HG03378 (cell line): Measurements from ENCODE around the gene NID2.

Experiments
- ATAC-seq: cut with Tn5 transposase; IDR thresholded peaks from one replicate; pipeline ENCODE4 v1.9.1; 2021; ENCODE audit warnings: mild to moderate bottlenecking, moderate library complexity; ENCODE audit not compliant: unreplicated experiment

The NID2 gene

GRCh38 chr14:52007637-52008036, 61.2 kb downstream of the NID2 start:
- ATAC-seq, result no peak

GRCh38 chr14:52007211-52007610, 61.6 kb downstream of the NID2 start:
- ATAC-seq, result no peak

- ATAC-seq, result no peak
Measured at GRCh38 chr14:52006361-52006760, 62.5 kb downstream of the NID2 start.

- no peak for ATAC-seq
Measured at GRCh38 chr14:52005625-52006024, 63.2 kb downstream of the NID2 start.

GRCh38 chr14:52003324-52003723, 65.5 kb downstream of the NID2 start:
- no peak for ATAC-seq

- no peak for ATAC-seq
Measured at GRCh38 chr14:52002542-52002941, 66.3 kb downstream of the NID2 start.

- no peak for ATAC-seq
Measured at GRCh38 chr14:52000696-52001095, 68.2 kb downstream of the NID2 start.

GRCh38 chr14:52000019-52000582, 68.8 kb downstream of the NID2 start:
- no peak for ATAC-seq

GRCh38 chr14:51999084-51999483, 69.8 kb downstream of the NID2 start:
- ATAC-seq, result no peak

GRCh38 chr14:51998348-51998747, 70.5 kb downstream of the NID2 start:
- no peak for ATAC-seq

GRCh38 chr14:51996148-51996746, 72.6 kb downstream of the NID2 start:
- ATAC-seq, result no peak

- no peak for ATAC-seq
Measured at GRCh38 chr14:51993285-51993920, 75.5 kb downstream of the NID2 start.

GRCh38 chr14:51990488-51990887, 78.4 kb downstream of the NID2 start:
- no peak for ATAC-seq

- ATAC-seq, result peak; percentile 90
Measured at GRCh38 chr14:51989293-51990234, 79.3 kb downstream of the NID2 start, which contains the start of gene RTRAF. TSS of gene RTRAF (plus strand) at chr14:51989546. CDS start at chr14:51989640, 94 bp downstream.

GRCh38 chr14:51988221-51988620, 80.6 kb downstream of the NID2 start:
- ATAC-seq, result no peak

- ATAC-seq, result peak; percentile 60
Measured at GRCh38 chr14:51981218-51981854, 87.5 kb downstream of the NID2 start.

- no peak for ATAC-seq
Measured at GRCh38 chr14:51979088-51979709, 89.7 kb downstream of the NID2 start.

GRCh38 chr14:51978681-51979085, 90.2 kb downstream of the NID2 start:
- ATAC-seq, result no peak

- no peak for ATAC-seq
Measured at GRCh38 chr14:51977075-51977474, 91.8 kb downstream of the NID2 start.

GRCh38 chr14:51972566-51972965, 96.3 kb downstream of the NID2 start:
- no peak for ATAC-seq
